ENCODE results near the gene ALOX15B.

GRCh38 chr17:8066841-8067775 is 28.2 kb downstream of the ALOX15B start:
- no peak for TF ChIP-seq EZH2 (IDR thresholded peaks at IDR 0.05; ENCODE audit: low read length, missing control alignments)
- TF ChIP-seq, protein P1, sequence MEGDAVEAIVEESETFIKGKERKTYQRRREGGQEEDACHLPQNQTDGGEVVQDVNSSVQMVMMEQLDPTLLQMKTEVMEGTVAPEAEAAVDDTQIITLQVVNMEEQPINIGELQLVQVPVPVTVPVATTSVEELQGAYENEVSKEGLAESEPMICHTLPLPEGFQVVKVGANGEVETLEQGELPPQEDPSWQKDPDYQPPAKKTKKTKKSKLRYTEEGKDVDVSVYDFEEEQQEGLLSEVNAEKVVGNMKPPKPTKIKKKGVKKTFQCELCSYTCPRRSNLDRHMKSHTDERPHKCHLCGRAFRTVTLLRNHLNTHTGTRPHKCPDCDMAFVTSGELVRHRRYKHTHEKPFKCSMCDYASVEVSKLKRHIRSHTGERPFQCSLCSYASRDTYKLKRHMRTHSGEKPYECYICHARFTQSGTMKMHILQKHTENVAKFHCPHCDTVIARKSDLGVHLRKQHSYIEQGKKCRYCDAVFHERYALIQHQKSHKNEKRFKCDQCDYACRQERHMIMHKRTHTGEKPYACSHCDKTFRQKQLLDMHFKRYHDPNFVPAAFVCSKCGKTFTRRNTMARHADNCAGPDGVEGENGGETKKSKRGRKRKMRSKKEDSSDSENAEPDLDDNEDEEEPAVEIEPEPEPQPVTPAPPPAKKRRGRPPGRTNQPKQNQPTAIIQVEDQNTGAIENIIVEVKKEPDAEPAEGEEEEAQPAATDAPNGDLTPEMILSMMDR (conservative IDR thresholded peaks at IDR 0.05 in 1 of 2, IDR thresholded peaks at IDR 0.05 in 1 of 2; ENCODE audit: low read depth in 1 of 2, low read length in 2 of 2), result no peak
